ENCODE results near the gene ZBTB2. TPM values are rescaled to one million over a fixed set of nuclear protein-coding genes. Genes with fewer than 3 reads are reported as not detected.
"Not testable (repeated sequence)": the region's sequence is repeated elsewhere in the genome, so short reads cannot be mapped to it uniquely, and the experiment has no call there.

The ZBTB2 gene
- total RNA-seq, 1 experiment from 2014 or later: 8.9 TPM

DNA sequence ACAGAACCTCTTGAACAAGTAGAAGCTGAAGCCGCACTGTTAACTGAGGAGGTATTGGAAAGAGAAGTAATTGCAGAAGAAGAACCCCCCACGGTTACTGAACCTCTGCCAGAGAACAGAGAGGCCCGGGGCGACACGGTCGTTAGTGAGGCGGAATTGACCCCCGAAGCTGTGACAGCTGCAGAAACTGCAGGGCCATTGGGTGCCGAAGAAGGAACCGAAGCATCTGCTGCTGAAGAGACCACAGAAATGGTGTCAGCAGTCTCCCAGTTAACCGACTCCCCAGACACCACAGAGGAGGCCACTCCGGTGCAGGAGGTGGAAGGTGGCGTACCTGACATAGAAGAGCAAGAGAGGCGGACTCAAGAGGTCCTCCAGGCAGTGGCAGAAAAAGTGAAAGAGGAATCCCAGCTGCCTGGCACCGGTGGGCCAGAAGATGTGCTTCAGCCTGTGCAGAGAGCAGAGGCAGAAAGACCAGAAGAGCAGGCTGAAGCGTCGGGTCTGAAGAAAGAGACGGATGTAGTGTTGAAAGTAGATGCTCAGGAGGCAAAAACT is 40.1 kb downstream of the ZBTB2 start:
- Histone ChIP-seq H3K9me2 (ENCODE audit: insufficient read depth) (no peaks in the 10 kb centered on the region), H3K4me1 (replicated peaks; ENCODE audit: insufficient read depth) (no peaks in the 10 kb centered on the region), H3K79me2 (ENCODE audit: low read depth) (no peaks in the 10 kb centered on the region), H2AFZ (no peak overlapping the region), H3F3A (ENCODE audit: insufficient read depth, low read depth) (peaks cover 14% of the 10 kb centered on the region; the same call in 1 of the 2 replicates), H3K4me3 (no peak overlapping the region), H4K20me1 (ENCODE audit: insufficient read depth) (no peaks in the 10 kb centered on the region), H3K4me2 (no peak overlapping the region), H3K27ac (no peak overlapping the region), H3K36me3 (ENCODE audit: low read depth) (peaks cover 4% of the 10 kb centered on the region; the same call in 1 of the 2 replicates), H3K9me3 (ENCODE audit: insufficient read depth, low read depth) (peaks cover 7% of the 10 kb centered on the region; the same call in 1 of the 2 replicates), H3K27me3 (ENCODE audit: insufficient read depth, low read depth) (no peaks in the 10 kb centered on the region)
- no peak for DNase-seq
- TF ChIP-seq, protein P1, sequence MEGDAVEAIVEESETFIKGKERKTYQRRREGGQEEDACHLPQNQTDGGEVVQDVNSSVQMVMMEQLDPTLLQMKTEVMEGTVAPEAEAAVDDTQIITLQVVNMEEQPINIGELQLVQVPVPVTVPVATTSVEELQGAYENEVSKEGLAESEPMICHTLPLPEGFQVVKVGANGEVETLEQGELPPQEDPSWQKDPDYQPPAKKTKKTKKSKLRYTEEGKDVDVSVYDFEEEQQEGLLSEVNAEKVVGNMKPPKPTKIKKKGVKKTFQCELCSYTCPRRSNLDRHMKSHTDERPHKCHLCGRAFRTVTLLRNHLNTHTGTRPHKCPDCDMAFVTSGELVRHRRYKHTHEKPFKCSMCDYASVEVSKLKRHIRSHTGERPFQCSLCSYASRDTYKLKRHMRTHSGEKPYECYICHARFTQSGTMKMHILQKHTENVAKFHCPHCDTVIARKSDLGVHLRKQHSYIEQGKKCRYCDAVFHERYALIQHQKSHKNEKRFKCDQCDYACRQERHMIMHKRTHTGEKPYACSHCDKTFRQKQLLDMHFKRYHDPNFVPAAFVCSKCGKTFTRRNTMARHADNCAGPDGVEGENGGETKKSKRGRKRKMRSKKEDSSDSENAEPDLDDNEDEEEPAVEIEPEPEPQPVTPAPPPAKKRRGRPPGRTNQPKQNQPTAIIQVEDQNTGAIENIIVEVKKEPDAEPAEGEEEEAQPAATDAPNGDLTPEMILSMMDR (conservative IDR thresholded peaks at IDR 0.05): no peak
- no peak for TF ChIP-seq EZH2 (IDR thresholded peaks at IDR 0.05; ENCODE audit: low read depth)
- POLR2A ChIA-PET (ENCODE audit: unreplicated experiment): interaction anchor here (0.5 to 0.7 kb wide), 2 partner anchors 86 to 107 kb away, joined by 4 to 7 read pairs; no protein-coding TSS in a partner anchor
- intact Hi-C loops (cut with micrococcal nuclease; ENCODE audit: unreplicated experiment): no loop called here
- CTCF ChIA-PET: interaction anchor here (1.1 kb wide), 1 partner anchor 15 kb away, joined by 3 read pairs; no protein-coding TSS in a partner anchor
- BruUV-seq (replicated peaks): no TSS peak

- no peak for TF ChIP-seq EZH2 (IDR thresholded peaks at IDR 0.05; ENCODE audit: low read depth)
- TF ChIP-seq, protein P1 (conservative IDR thresholded peaks at IDR 0.05): no peak
- Histone ChIP-seq H3K79me2 (ENCODE audit: low read depth) (no peaks in the 10 kb centered on the region), H3F3A (ENCODE audit: insufficient read depth, low read depth) (peaks cover 14% of the 10 kb centered on the region; the same call in 1 of the 2 replicates), H3K27ac (no peak overlapping the region), H3K36me3 (ENCODE audit: low read depth) (peaks cover 4% of the 10 kb centered on the region; the same call in 1 of the 2 replicates), H2AFZ (no peak overlapping the region), H3K4me3 (no peak overlapping the region), H3K4me2 (no peak overlapping the region), H3K9me2 (ENCODE audit: insufficient read depth) (no peaks in the 10 kb centered on the region), H4K20me1 (ENCODE audit: insufficient read depth) (no peaks in the 10 kb centered on the region), H3K27me3 (ENCODE audit: insufficient read depth, low read depth) (no peaks in the 10 kb centered on the region), H3K4me1 (replicated peaks; ENCODE audit: insufficient read depth) (no peaks in the 10 kb centered on the region), H3K9me3 (ENCODE audit: insufficient read depth, low read depth) (peaks cover 7% of the 10 kb centered on the region; the same call in 1 of the 2 replicates)
- ChIA-PET POLR2A (ENCODE audit: unreplicated experiment) (interaction anchor here (0.7 kb wide), 1 partner anchor 86 kb away, joined by 7 read pairs; no protein-coding TSS in a partner anchor), CTCF (interaction anchor here (1.1 kb wide), 1 partner anchor 14 kb away, joined by 3 read pairs; no protein-coding TSS in a partner anchor)
- no TSS peak for BruUV-seq (replicated peaks)
- intact Hi-C loops (cut with micrococcal nuclease; ENCODE audit: unreplicated experiment): no loop called here
- no peak for DNase-seq
These were observed 40.8 kb downstream of the ZBTB2 start for GRCh38 chr6:151350442-151351145.

DNA sequence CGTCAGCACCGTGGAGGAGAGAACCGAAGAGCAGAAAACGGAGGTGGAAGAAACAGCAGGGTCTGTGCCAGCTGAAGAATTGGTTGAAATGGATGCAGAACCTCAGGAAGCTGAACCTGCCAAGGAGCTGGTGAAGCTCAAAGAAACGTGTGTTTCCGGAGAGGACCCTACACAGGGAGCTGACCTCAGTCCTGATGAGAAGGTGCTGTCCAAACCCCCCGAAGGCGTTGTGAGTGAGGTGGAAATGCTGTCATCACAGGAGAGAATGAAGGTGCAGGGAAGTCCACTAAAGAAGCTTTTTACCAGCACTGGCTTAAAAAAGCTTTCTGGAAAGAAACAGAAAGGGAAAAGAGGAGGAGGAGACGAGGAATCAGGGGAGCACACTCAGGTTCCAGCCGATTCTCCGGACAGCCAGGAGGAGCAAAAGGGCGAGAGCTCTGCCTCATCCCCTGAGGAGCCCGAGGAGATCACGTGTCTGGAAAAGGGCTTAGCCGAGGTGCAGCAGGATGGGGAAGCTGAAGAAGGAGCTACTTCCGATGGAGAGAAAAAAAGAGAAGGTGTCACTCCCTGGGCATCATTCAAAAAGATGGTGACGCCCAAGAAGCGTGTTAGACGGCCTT is 41.6 kb downstream of the ZBTB2 start:
- peaks cover 7% of the 10 kb centered on the region; the same call in 1 of the 2 replicates for H3K9me3 ChIP-seq (ENCODE audit: insufficient read depth, low read depth)
- ChIA-PET CTCF (interaction anchor here (1.1 kb wide), 1 partner anchor 14 kb away, joined by 3 read pairs; no protein-coding TSS in a partner anchor), POLR2A (ENCODE audit: unreplicated experiment) (interaction anchor here (0.6 kb wide), 1 partner anchor 43 kb away, joined by 4 read pairs; no protein-coding TSS in a partner anchor)
- no peaks in the 10 kb centered on the region for H3K4me1 ChIP-seq (replicated peaks; ENCODE audit: insufficient read depth)
- no peak for TF ChIP-seq EZH2 (IDR thresholded peaks at IDR 0.05; ENCODE audit: low read depth)
- TF ChIP-seq, protein P1 (conservative IDR thresholded peaks at IDR 0.05): no peak
- H3K36me3 ChIP-seq (ENCODE audit: low read depth): peaks cover 4% of the 10 kb centered on the region; the same call in 1 of the 2 replicates
- H3K27me3 ChIP-seq (ENCODE audit: insufficient read depth, low read depth): no peaks in the 10 kb centered on the region
- H4K20me1 ChIP-seq (ENCODE audit: insufficient read depth): no peaks in the 10 kb centered on the region
- BruUV-seq (replicated peaks): TSS peak; percentile 41
- no peaks in the 10 kb centered on the region for H3K79me2 ChIP-seq (ENCODE audit: low read depth)
- H3K4me3 ChIP-seq: no peak overlapping the region
- no peak overlapping the region for H3K4me2 ChIP-seq
- H3K9me2 ChIP-seq (ENCODE audit: insufficient read depth): no peaks in the 10 kb centered on the region
- intact Hi-C loops (cut with micrococcal nuclease; ENCODE audit: unreplicated experiment): no loop called here
- H2AFZ ChIP-seq: no peak overlapping the region
- H3F3A ChIP-seq (ENCODE audit: insufficient read depth, low read depth): peaks cover 12% of the 10 kb centered on the region; the same call in 1 of the 2 replicates
- no peak for DNase-seq
- H3K27ac ChIP-seq: no peak overlapping the region

- H3K79me2 ChIP-seq (ENCODE audit: low read depth); BruUV-seq (replicated peaks); intact Hi-C loops (cut with micrococcal nuclease; ENCODE audit: unreplicated experiment); H3K4me1 ChIP-seq (replicated peaks; ENCODE audit: insufficient read depth); H3K4me3 ChIP-seq; CTCF ChIA-PET; H2AFZ ChIP-seq; H3F3A ChIP-seq (ENCODE audit: insufficient read depth, low read depth); H3K36me3 ChIP-seq (ENCODE audit: low read depth); H3K9me2 ChIP-seq (ENCODE audit: insufficient read depth); POLR2A ChIA-PET (ENCODE audit: unreplicated experiment); H3K27ac ChIP-seq; H3K4me2 ChIP-seq; H3K27me3 ChIP-seq (ENCODE audit: insufficient read depth, low read depth); H4K20me1 ChIP-seq (ENCODE audit: insufficient read depth); DNase-seq; H3K9me3 ChIP-seq (ENCODE audit: insufficient read depth, low read depth): not testable (repeated sequence)
These were observed 48.6 kb downstream of the ZBTB2 start for GRCh38 chr6:151342750-151343149.

Measured in PC-9 (cell line).